Measurements from ENCODE around the gene BRD1.
A peak's percentile ranks its signal among the peaks of the same experiment; 100 is the strongest.

BRD1 gene

GRCh38 chr22:49827853-49828598 lies at the start of gene BRD1:
TSS of gene BRD1 (minus strand) at chr22:49827873. CDS start at chr22:49824317, 3,556 bp downstream.
- peak within 1 kb of the TSS; percentile 47 for H3K27ac ChIP-seq
- peak within 1 kb of the TSS; percentile 41; the same call in 1 of the 2 replicates for H2AFZ ChIP-seq (ENCODE audit: low read depth)
- no peaks in the 10 kb centered on the region for H3K36me3 ChIP-seq (ENCODE audit: insufficient read depth)
- peak within 1 kb of the TSS; percentile 82 for H3K9ac ChIP-seq
- H4K20me1 ChIP-seq (ENCODE audit: insufficient read depth) = no peaks in the 10 kb centered on the region
- H3K27me3 ChIP-seq (ENCODE audit: insufficient read depth, low read depth) = no peaks in the 10 kb centered on the region
- peak within 1 kb of the TSS; percentile 25; the same call in 1 of the 2 replicates for H3K4me2 ChIP-seq
- peaks cover 38% of the 10 kb centered on the region for H3K79me2 ChIP-seq (ENCODE audit: insufficient read depth, low read depth)
- TF ChIP-seq, protein P1, sequence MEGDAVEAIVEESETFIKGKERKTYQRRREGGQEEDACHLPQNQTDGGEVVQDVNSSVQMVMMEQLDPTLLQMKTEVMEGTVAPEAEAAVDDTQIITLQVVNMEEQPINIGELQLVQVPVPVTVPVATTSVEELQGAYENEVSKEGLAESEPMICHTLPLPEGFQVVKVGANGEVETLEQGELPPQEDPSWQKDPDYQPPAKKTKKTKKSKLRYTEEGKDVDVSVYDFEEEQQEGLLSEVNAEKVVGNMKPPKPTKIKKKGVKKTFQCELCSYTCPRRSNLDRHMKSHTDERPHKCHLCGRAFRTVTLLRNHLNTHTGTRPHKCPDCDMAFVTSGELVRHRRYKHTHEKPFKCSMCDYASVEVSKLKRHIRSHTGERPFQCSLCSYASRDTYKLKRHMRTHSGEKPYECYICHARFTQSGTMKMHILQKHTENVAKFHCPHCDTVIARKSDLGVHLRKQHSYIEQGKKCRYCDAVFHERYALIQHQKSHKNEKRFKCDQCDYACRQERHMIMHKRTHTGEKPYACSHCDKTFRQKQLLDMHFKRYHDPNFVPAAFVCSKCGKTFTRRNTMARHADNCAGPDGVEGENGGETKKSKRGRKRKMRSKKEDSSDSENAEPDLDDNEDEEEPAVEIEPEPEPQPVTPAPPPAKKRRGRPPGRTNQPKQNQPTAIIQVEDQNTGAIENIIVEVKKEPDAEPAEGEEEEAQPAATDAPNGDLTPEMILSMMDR (conservative IDR thresholded peaks at IDR 0.05; ENCODE audit: low read depth, low read length) = no peak
- peaks cover 14% of the 10 kb centered on the region for H3K4me1 ChIP-seq (ENCODE audit: low read depth, poor library complexity, severe bottlenecking)
- no peak within 1 kb of the TSS for H3K4me3 ChIP-seq (IDR thresholded peaks at IDR 0.05; ENCODE audit: insufficient read depth, low read depth, low read length)

DNA sequence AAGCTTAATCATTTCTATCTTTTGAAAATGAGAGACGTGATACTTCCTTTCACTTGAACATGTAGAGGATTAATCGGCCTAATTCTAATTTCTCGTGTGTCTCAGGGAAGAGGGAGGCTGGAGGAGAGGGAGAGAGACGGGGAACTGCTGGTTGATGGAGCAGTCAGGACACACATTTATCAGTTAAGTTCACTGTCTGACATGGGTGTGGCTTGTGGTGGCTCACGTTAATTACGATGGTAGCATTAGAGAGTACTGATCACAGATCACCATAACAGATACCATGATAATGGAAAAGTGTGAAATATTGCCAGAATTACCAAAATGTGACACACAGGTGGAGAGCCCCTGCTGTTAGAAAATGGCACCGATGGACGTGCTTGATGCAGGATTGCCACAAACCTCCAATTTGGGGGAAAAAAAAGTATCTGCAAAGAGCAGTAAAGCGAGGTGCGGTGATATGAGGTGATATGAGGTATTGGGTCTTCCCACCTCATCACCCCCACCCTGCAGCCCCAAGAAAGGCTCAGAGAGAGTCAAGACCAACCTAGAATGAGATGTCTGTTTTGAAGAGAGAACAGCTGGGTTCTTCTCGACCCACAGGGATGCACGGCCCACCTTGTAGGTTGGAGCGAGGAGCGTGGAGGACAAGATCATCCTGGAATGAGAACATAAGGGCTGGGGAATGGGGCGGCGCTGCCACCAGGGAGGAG lies 45.7 kb upstream of the BRD1 start:
- Histone ChIP-seq H3K36me3 (ENCODE audit: insufficient read depth) (no peaks in the 10 kb centered on the region), H4K20me1 (ENCODE audit: insufficient read depth) (no peaks in the 10 kb centered on the region), H3K4me2 (no peak overlapping the region), H3K79me2 (ENCODE audit: insufficient read depth, low read depth) (peaks cover 36% of the 10 kb centered on the region), H2AFZ (ENCODE audit: low read depth) (no peak overlapping the region), H3K4me3 (IDR thresholded peaks at IDR 0.05; ENCODE audit: insufficient read depth, low read depth, low read length) (no peak overlapping the region), H3K9ac (no peak overlapping the region), H3K27ac (no peak overlapping the region), H3K4me1 (ENCODE audit: low read depth, poor library complexity, severe bottlenecking) (no peaks in the 10 kb centered on the region), H3K27me3 (ENCODE audit: insufficient read depth, low read depth) (no peaks in the 10 kb centered on the region)
- TF ChIP-seq, protein P1 (conservative IDR thresholded peaks at IDR 0.05; ENCODE audit: low read depth, low read length) = no peak

GRCh38 chr22:49872347-49872746 lies 44.7 kb upstream of the BRD1 start:
- no peak overlapping the region for H3K27ac ChIP-seq
- H3K4me1 ChIP-seq (ENCODE audit: low read depth, poor library complexity, severe bottlenecking) = no peaks in the 10 kb centered on the region
- H4K20me1 ChIP-seq (ENCODE audit: insufficient read depth) = no peaks in the 10 kb centered on the region
- no peak overlapping the region for H3K4me3 ChIP-seq (IDR thresholded peaks at IDR 0.05; ENCODE audit: insufficient read depth, low read depth, low read length)
- no peak overlapping the region for H2AFZ ChIP-seq (ENCODE audit: low read depth)
- peaks cover 36% of the 10 kb centered on the region for H3K79me2 ChIP-seq (ENCODE audit: insufficient read depth, low read depth)
- no peaks in the 10 kb centered on the region for H3K36me3 ChIP-seq (ENCODE audit: insufficient read depth)
- TF ChIP-seq, protein P1 (conservative IDR thresholded peaks at IDR 0.05; ENCODE audit: low read depth, low read length) = no peak
- H3K9ac ChIP-seq = no peak overlapping the region
- no peaks in the 10 kb centered on the region for H3K27me3 ChIP-seq (ENCODE audit: insufficient read depth, low read depth)
- H3K4me2 ChIP-seq = no peak overlapping the region

GRCh38 chr22:49871482-49871881 lies 43.8 kb upstream of the BRD1 start:
- H2AFZ ChIP-seq (ENCODE audit: low read depth) = no peak overlapping the region
- peaks cover 3% of the 10 kb centered on the region for H3K4me1 ChIP-seq (ENCODE audit: low read depth, poor library complexity, severe bottlenecking)
- H3K27me3 ChIP-seq (ENCODE audit: insufficient read depth, low read depth) = no peaks in the 10 kb centered on the region
- peaks cover 41% of the 10 kb centered on the region for H3K79me2 ChIP-seq (ENCODE audit: insufficient read depth, low read depth)
- H3K4me2 ChIP-seq = no peak overlapping the region
- TF ChIP-seq, protein P1 (conservative IDR thresholded peaks at IDR 0.05; ENCODE audit: low read depth, low read length) = no peak
- no peak overlapping the region for H3K9ac ChIP-seq
- H3K27ac ChIP-seq = no peak overlapping the region
- H4K20me1 ChIP-seq (ENCODE audit: insufficient read depth) = no peaks in the 10 kb centered on the region
- H3K4me3 ChIP-seq (IDR thresholded peaks at IDR 0.05; ENCODE audit: insufficient read depth, low read depth, low read length) = no peak overlapping the region
- no peaks in the 10 kb centered on the region for H3K36me3 ChIP-seq (ENCODE audit: insufficient read depth)
